IPS DF 19.7 (cell line): Measurements from ENCODE around the gene LUZP2.
"Not testable (repeated sequence)": the region's sequence is repeated elsewhere in the genome, so short reads cannot be mapped to it uniquely, and the experiment has no call there.

Source experiments
- DNase-seq: peaks from one replicate; pipeline ENCODE4 v3.0.0-alpha.2; 2013; ENCODE audit warnings: low read depth, low spot score

Gene LUZP2

GRCh38 chr11:24819006-24819405 is 322.2 kb downstream of the LUZP2 start:
- DNase-seq, result no peak

GRCh38 chr11:24819863-24820434 is 323.1 kb downstream of the LUZP2 start:
- DNase-seq, result no peak

- DNase-seq, result no peak
Observed at GRCh38 chr11:24820541-24820940, 323.7 kb downstream of the LUZP2 start.

GRCh38 chr11:24828938-24829605 is 332.2 kb downstream of the LUZP2 start:
- DNase-seq, result no peak

- DNase-seq, result no peak
Observed at GRCh38 chr11:24833573-24833972, 336.7 kb downstream of the LUZP2 start.

- no peak for DNase-seq
Observed at GRCh38 chr11:24837112-24837511, 340.3 kb downstream of the LUZP2 start.

GRCh38 chr11:24842308-24842707 is 345.5 kb downstream of the LUZP2 start:
- DNase-seq, result no peak

- DNase-seq, result no peak
Observed at GRCh38 chr11:24844406-24844805, 347.6 kb downstream of the LUZP2 start.

GRCh38 chr11:24848857-24849256 is 352.0 kb downstream of the LUZP2 start:
- no peak for DNase-seq

- DNase-seq, result no peak
Observed at GRCh38 chr11:24855951-24856350, 359.1 kb downstream of the LUZP2 start.

GRCh38 chr11:24859801-24860300 is 363.0 kb downstream of the LUZP2 start:
- DNase-seq, result no peak

GRCh38 chr11:24861440-24861839 is 364.6 kb downstream of the LUZP2 start:
- DNase-seq, result no peak

GRCh38 chr11:24866743-24867142 is 369.9 kb downstream of the LUZP2 start:
- no peak for DNase-seq

GRCh38 chr11:24870048-24870447 is 373.2 kb downstream of the LUZP2 start:
- DNase-seq, result no peak

GRCh38 chr11:24872186-24872585 is 375.3 kb downstream of the LUZP2 start:
- DNase-seq, result no peak

GRCh38 chr11:24872651-24873311 is 375.9 kb downstream of the LUZP2 start:
- no peak for DNase-seq

GRCh38 chr11:24880962-24881361 is 384.1 kb downstream of the LUZP2 start:
- DNase-seq, result no peak

GRCh38 chr11:24885580-24886173 is 388.8 kb downstream of the LUZP2 start:
- no peak for DNase-seq

GRCh38 chr11:24886880-24887619 is 390.2 kb downstream of the LUZP2 start:
- no peak for DNase-seq

- no peak for DNase-seq
Observed at GRCh38 chr11:24890426-24890825, 393.6 kb downstream of the LUZP2 start.

- DNase-seq, result not testable (repeated sequence)
Observed at GRCh38 chr11:24891845-24892492, 395.1 kb downstream of the LUZP2 start.
